Mesendoderm (in vitro differentiated cells): ENCODE results near the gene CYP27C1.

ENCODE experiments used
- DNase-seq: peaks from one replicate; pipeline ENCODE4 v3.0.0; 2013
- H2AK5ac ChIP-seq: 2 replicates; pipeline ENCODE4 v1.6.1; 2013; ENCODE audit warnings: low read length, inconsistent platforms
- H2BK120ac ChIP-seq: 2 replicates; pipeline ENCODE4 v1.6.1; 2013; ENCODE audit warnings: low read depth, mild to moderate bottlenecking, low read length, moderate library complexity, mixed read lengths
- H2BK15ac ChIP-seq: replicated peaks from 2 replicates; pipeline ENCODE4 v1.6.1; 2013; ENCODE audit warnings: low read depth, mild to moderate bottlenecking, moderate library complexity
- H2BK5ac ChIP-seq: 2 replicates; pipeline ENCODE4 v1.6.1; 2013; ENCODE audit warnings: low read length, inconsistent platforms
- H3K18ac ChIP-seq: 2 replicates; pipeline ENCODE4 v1.6.1; 2013; ENCODE audit warnings: mild to moderate bottlenecking, low read length, mixed read lengths
- H3K23ac ChIP-seq: one replicate; pipeline ENCODE4 v1.6.1; 2013; ENCODE audit warnings: low read length
- H3K27ac ChIP-seq: 2 replicates; pipeline ENCODE4 v1.5.1; 2013; ENCODE audit warnings: low read depth, mild to moderate bottlenecking, inconsistent platforms, low read length, moderate library complexity
- H3K27me3 ChIP-seq: 2 replicates; pipeline ENCODE4 v1.6.1; 2013; ENCODE audit warnings: low read length, control low read depth, mild to moderate bottlenecking, inconsistent platforms; ENCODE audit not compliant: insufficient read depth, poor library complexity
- H3K36me3 ChIP-seq: 2 replicates; pipeline ENCODE4 v1.6.1; 2013; ENCODE audit warnings: low read length, inconsistent platforms; ENCODE audit not compliant: control insufficient read depth, insufficient read depth
- H3K4ac ChIP-seq: one replicate; pipeline ENCODE4 v1.6.1; 2013; ENCODE audit warnings: low read depth, mild to moderate bottlenecking, low read length, moderate library complexity
- H3K4me1 ChIP-seq: 2 replicates; pipeline ENCODE4 v1.6.1; 2013; ENCODE audit warnings: low read depth, low read length, inconsistent platforms; ENCODE audit not compliant: control insufficient read depth
- H3K4me2 ChIP-seq: 2 replicates; pipeline ENCODE4 v1.6.1; 2013; ENCODE audit warnings: low read length
- H3K4me3 ChIP-seq: 2 replicates; pipeline ENCODE4 v1.5.1; 2013; ENCODE audit warnings: mild to moderate bottlenecking, low read length
- H3K56ac ChIP-seq: one replicate; pipeline ENCODE4 v1.6.1; 2013; ENCODE audit warnings: low read length
- H3K79me1 ChIP-seq: 2 replicates; pipeline ENCODE4 v1.6.1; 2013; ENCODE audit warnings: low read length, inconsistent platforms
- H3K79me2 ChIP-seq: 2 replicates; pipeline ENCODE4 v1.6.1; 2013; ENCODE audit warnings: mild to moderate bottlenecking, low read length; ENCODE audit not compliant: control insufficient read depth, insufficient read depth
- H3K9ac ChIP-seq: 2 replicates; pipeline ENCODE4 v1.6.1; 2013; ENCODE audit warnings: low read length, inconsistent platforms
- H4K5ac ChIP-seq: one replicate; pipeline ENCODE4 v1.6.1; 2013; ENCODE audit warnings: low read length
- H4K8ac ChIP-seq: one replicate; pipeline ENCODE4 v1.6.1; 2013; ENCODE audit warnings: low read depth, mild to moderate bottlenecking, control low read depth, low read length, moderate library complexity
- WGBS: extraction: QIAGEN DNeasy Blood & Tissue Kit; methylation state at CpG from one replicate; pipeline ENCODE4 v1.1.7; 2013; ENCODE audit warnings: low lambda C conversion rate, missing lambda C conversion rate; ENCODE audit not compliant: insufficient coverage; ENCODE audit errors: extremely low coverage; 5-methylcytosine and 5-hydroxymethylcytosine counted together

CYP27C1 gene

GRCh38 chr2:127199223-127199622, 20.9 kb downstream of the CYP27C1 start:
- H3K36me3 ChIP-seq: peaks cover 2% of the 10 kb centered on the region
- no peak overlapping the region for H3K4me3 ChIP-seq
- no peak overlapping the region for H2AK5ac ChIP-seq
- H3K4ac ChIP-seq: no peak overlapping the region
- no peak overlapping the region for H2BK15ac ChIP-seq
- H4K8ac ChIP-seq: no peak overlapping the region
- H2BK120ac ChIP-seq: no peak overlapping the region
- DNase-seq: no peak
- no peak overlapping the region for H3K18ac ChIP-seq
- H3K23ac ChIP-seq: no peak overlapping the region
- no peak overlapping the region for H3K9ac ChIP-seq
- no peak overlapping the region for H2BK5ac ChIP-seq
- H3K27me3 ChIP-seq: no peaks in the 10 kb centered on the region
- no peak overlapping the region for H3K4me2 ChIP-seq
- H3K27ac ChIP-seq: no peak overlapping the region
- H3K4me1 ChIP-seq: no peaks in the 10 kb centered on the region
- no peak overlapping the region for H4K5ac ChIP-seq
- H3K79me2 ChIP-seq: no peaks in the 10 kb centered on the region
- no CpG with 5 or more reads among the region's 14 CpGs for WGBS
- no peaks in the 10 kb centered on the region for H3K79me1 ChIP-seq
- H3K56ac ChIP-seq: no peak overlapping the region

- peaks cover 2% of the 10 kb centered on the region for H3K36me3 ChIP-seq
- no peak overlapping the region for H3K4me3 ChIP-seq
- H2BK120ac ChIP-seq: no peak overlapping the region
- no peak overlapping the region for H3K56ac ChIP-seq
- no peaks in the 10 kb centered on the region for H3K27me3 ChIP-seq
- no peaks in the 10 kb centered on the region for H3K79me1 ChIP-seq
- H3K79me2 ChIP-seq: no peaks in the 10 kb centered on the region
- no peaks in the 10 kb centered on the region for H3K4me1 ChIP-seq
- no peak overlapping the region for H4K8ac ChIP-seq
- no peak overlapping the region for H2AK5ac ChIP-seq
- H3K27ac ChIP-seq: no peak overlapping the region
- H3K4ac ChIP-seq: no peak overlapping the region
- H2BK15ac ChIP-seq: no peak overlapping the region
- no CpG with 5 or more reads among the region's 19 CpGs for WGBS
- no peak overlapping the region for H2BK5ac ChIP-seq
- H3K9ac ChIP-seq: no peak overlapping the region
- no peak overlapping the region for H3K23ac ChIP-seq
- H3K18ac ChIP-seq: no peak overlapping the region
- no peak overlapping the region for H3K4me2 ChIP-seq
- DNase-seq: peak; percentile 73
- no peak overlapping the region for H4K5ac ChIP-seq
These were observed 22.4 kb downstream of the CYP27C1 start for GRCh38 chr2:127197475-127198385.

DNA sequence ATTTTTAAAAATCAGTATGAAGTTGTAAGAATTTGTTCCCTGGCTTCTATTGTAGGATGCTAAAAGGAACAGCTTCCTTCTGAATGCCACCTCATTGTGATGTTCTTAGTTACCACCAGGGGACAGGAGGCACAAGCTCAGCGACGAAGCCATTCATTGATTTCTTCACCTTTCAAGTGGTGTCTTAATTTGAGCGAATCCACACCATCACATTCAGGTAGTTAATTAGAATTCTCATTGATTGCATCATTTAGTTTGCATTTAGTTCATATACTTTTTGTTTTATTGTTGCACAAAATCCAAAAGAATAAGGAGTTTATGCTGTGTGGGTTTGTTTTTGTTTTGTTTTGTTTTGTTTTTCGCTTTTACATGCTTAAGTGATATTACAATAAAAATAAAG, 23.1 kb downstream of the CYP27C1 start:
- Histone ChIP-seq H3K79me2 (no peaks in the 10 kb centered on the region), H3K79me1 (no peaks in the 10 kb centered on the region), H3K4me2 (no peak overlapping the region), H2BK5ac (no peak overlapping the region), H2AK5ac (no peak overlapping the region), H3K23ac (no peak overlapping the region), H3K27ac (no peak overlapping the region), H2BK120ac (no peak overlapping the region), H3K9ac (no peak overlapping the region), H3K18ac (no peak overlapping the region), H3K56ac (no peak overlapping the region), H2BK15ac (no peak overlapping the region), H4K5ac (no peak overlapping the region), H3K4me3 (no peak overlapping the region), H4K8ac (no peak overlapping the region), H3K4me1 (no peaks in the 10 kb centered on the region), H3K27me3 (no peaks in the 10 kb centered on the region), H3K36me3 (peaks cover 2% of the 10 kb centered on the region), H3K4ac (no peak overlapping the region)
- peak; percentile 67 for DNase-seq
- WGBS: no CpG with 5 or more reads among the region's 4 CpGs

GRCh38 chr2:127196549-127196948, 23.6 kb downstream of the CYP27C1 start:
- no peak overlapping the region for H2BK15ac ChIP-seq
- DNase-seq: no peak
- H3K27me3 ChIP-seq: no peaks in the 10 kb centered on the region
- no peak overlapping the region for H3K27ac ChIP-seq
- no peaks in the 10 kb centered on the region for H3K79me2 ChIP-seq
- H4K5ac ChIP-seq: no peak overlapping the region
- WGBS: no CpG with 5 or more reads among the region's 2 CpGs
- no peaks in the 10 kb centered on the region for H3K4me1 ChIP-seq
- no peak overlapping the region for H3K23ac ChIP-seq
- H3K9ac ChIP-seq: no peak overlapping the region
- no peak overlapping the region for H2BK5ac ChIP-seq
- H3K56ac ChIP-seq: no peak overlapping the region
- H3K36me3 ChIP-seq: peaks cover 2% of the 10 kb centered on the region
- H2AK5ac ChIP-seq: no peak overlapping the region
- H3K4me3 ChIP-seq: no peak overlapping the region
- H4K8ac ChIP-seq: no peak overlapping the region
- no peak overlapping the region for H3K4me2 ChIP-seq
- no peaks in the 10 kb centered on the region for H3K79me1 ChIP-seq
- no peak overlapping the region for H2BK120ac ChIP-seq
- no peak overlapping the region for H3K18ac ChIP-seq
- no peak overlapping the region for H3K4ac ChIP-seq

GRCh38 chr2:127195140-127196074, 24.7 kb downstream of the CYP27C1 start:
- DNase-seq: no peak
- Histone ChIP-seq H4K8ac (no peak overlapping the region), H2BK5ac (no peak overlapping the region), H3K4me3 (no peak overlapping the region), H2AK5ac (no peak overlapping the region), H3K4me1 (no peaks in the 10 kb centered on the region), H3K4me2 (no peak overlapping the region), H3K4ac (no peak overlapping the region), H3K79me2 (no peaks in the 10 kb centered on the region), H3K27ac (no peak overlapping the region), H3K27me3 (no peaks in the 10 kb centered on the region), H4K5ac (no peak overlapping the region), H3K36me3 (peaks cover 2% of the 10 kb centered on the region), H3K9ac (no peak overlapping the region), H3K56ac (no peak overlapping the region), H3K23ac (no peak overlapping the region), H2BK15ac (no peak overlapping the region), H3K79me1 (no peaks in the 10 kb centered on the region), H3K18ac (no peak overlapping the region), H2BK120ac (no peak overlapping the region)
- WGBS: no CpG with 5 or more reads among the region's 18 CpGs
